H1 (cell line): Measurements from ENCODE around the gene PRTG. TPM values are rescaled to one million over a fixed set of nuclear protein-coding genes. Genes with fewer than 3 reads are reported as not detected.

Experiments
- CTCF ChIA-PET: fragments of 300-600 bp; sonication (Branson Sonifier 250); formaldehyde crosslinking; loops from one replicate; lab custom pipeline; 2021; ENCODE audit not compliant: partially characterized antibody; lab: Charles Lee
- POLR2A ChIA-PET: fragments of 300-600 bp; sonication (Branson Sonifier 250); formaldehyde crosslinking; loops from one replicate; lab custom pipeline; 2021; ENCODE audit warnings: inconsistent platforms; ENCODE audit not compliant: partially characterized antibody; lab: Charles Lee
- DNase-seq, 2 experiments: peaks; one replicate each; pipeline versions ENCODE4 v3.0.0 to v3.0.0-alpha.2; 2010 to 2022; ENCODE audit warnings: low spot score in 2 of 2, low read depth in 1 of 2, mixed read lengths in 1 of 2
- FAIRE-seq: peaks from 2 replicates; lab custom pipeline; 2011; peaks lifted over from hg19 to GRCh38; lab: Jason Lieb, UNC
- H2AFZ ChIP-seq: 2 replicates; pipeline ENCODE4 v1.8.1; 2012; ENCODE audit warnings: low read length, inconsistent platforms
- H2AK5ac ChIP-seq: 2 replicates; pipeline ENCODE4 v1.6.1; 2013; ENCODE audit warnings: low read depth, low read length
- H2BK120ac ChIP-seq: replicated peaks from 2 replicates; pipeline ENCODE3; 2013; ENCODE audit warnings: low read depth, low read length, inconsistent platforms
- H2BK12ac ChIP-seq: 2 replicates; pipeline ENCODE4 v1.6.1; 2013; ENCODE audit warnings: low read depth, low read length
- H2BK15ac ChIP-seq: 2 replicates; pipeline ENCODE4 v1.6.1; 2013; ENCODE audit warnings: low read length
- H2BK20ac ChIP-seq: 2 replicates; pipeline ENCODE4 v1.6.1; 2013; ENCODE audit warnings: low read length
- H2BK5ac ChIP-seq: 2 replicates; pipeline ENCODE4 v1.6.1; 2013; ENCODE audit warnings: low read depth, low read length
- H3K14ac ChIP-seq: 2 replicates; pipeline ENCODE4 v1.6.1; 2013; ENCODE audit warnings: inconsistent platforms; ENCODE audit not compliant: insufficient read length
- H3K18ac ChIP-seq: 2 replicates; pipeline ENCODE4 v1.6.1; 2013; ENCODE audit warnings: low read length; ENCODE audit errors: extremely low read depth
- H3K23ac ChIP-seq: 2 replicates; pipeline ENCODE4 v1.6.1; 2013; ENCODE audit warnings: inconsistent platforms; ENCODE audit not compliant: insufficient read length
- H3K23me2 ChIP-seq: 2 replicates; pipeline ENCODE4 v1.6.1; 2013; ENCODE audit warnings: low read depth, low read length
- H3K27ac ChIP-seq: 2 replicates; pipeline ENCODE4 v1.6.1; 2011; ENCODE audit warnings: low read depth, low read length, inconsistent platforms
- H3K27me3 ChIP-seq, 4 experiments: replicated peaks in 1 of 4; 1 replicate in 1 of 4; 2 replicates in 3 of 4; pipeline versions ENCODE4 v1.6.1 to v1.8.1; 2011 to 2013; ENCODE audit warnings: low read length in 3 of 4, mild to moderate bottlenecking in 3 of 4, inconsistent platforms in 2 of 4, mixed read lengths in 2 of 4, moderate library complexity in 1 of 4; ENCODE audit not compliant: control insufficient read depth in 3 of 4, insufficient read depth in 3 of 4; ENCODE audit errors: extremely low read depth in 1 of 4
- H3K36me3 ChIP-seq, 4 experiments: 2 replicates each; pipeline versions ENCODE4 v1.6.1 to v1.8.1; 2011 to 2013; ENCODE audit warnings: mild to moderate bottlenecking in 4 of 4, low read length in 3 of 4, moderate library complexity in 2 of 4, control low read depth in 1 of 4, inconsistent platforms in 1 of 4; ENCODE audit not compliant: insufficient read depth in 4 of 4, control insufficient read depth in 2 of 4
- H3K4ac ChIP-seq: replicated peaks from 2 replicates; pipeline ENCODE3; 2013; ENCODE audit warnings: low read length, low read depth, mixed read lengths, inconsistent platforms; ENCODE audit not compliant: insufficient read length
- H3K4me1 ChIP-seq, 4 experiments: replicated peaks in 1 of 4; 1 replicate in 1 of 4; 2 replicates in 3 of 4; pipeline versions ENCODE4 v1.6.1 to v1.8.1; 2011 to 2013; ENCODE audit warnings: low read length in 3 of 4, inconsistent platforms in 2 of 4, mixed read lengths in 1 of 4; ENCODE audit not compliant: insufficient read depth in 4 of 4, control insufficient read depth in 3 of 4
- H3K4me2 ChIP-seq, 2 experiments: 2 replicates each; pipeline versions ENCODE4 v1.6.1 to v1.8.1; 2011 to 2013; ENCODE audit warnings: low read depth in 2 of 2, low read length in 2 of 2, control low read depth in 1 of 2, inconsistent platforms in 1 of 2, mild to moderate bottlenecking in 1 of 2; ENCODE audit not compliant: insufficient read depth in 1 of 2
- H3K4me3 ChIP-seq, 4 experiments: fragments of 200-600, 300-600 bp in 1 of 4; sonication (generic), shearing (Covaris generic), sonication (Bioruptor Twin) in 1 of 4; 2 replicates each; pipeline versions ENCODE4 v1.5.1 to v1.8.1; 2011 to 2016; ENCODE audit warnings: low read length in 4 of 4, low read depth in 3 of 4, control low read depth in 2 of 4, inconsistent platforms in 2 of 4, mild to moderate bottlenecking in 2 of 4, mixed read lengths in 1 of 4, moderate library complexity in 1 of 4; ENCODE audit not compliant: insufficient read depth in 2 of 4; ENCODE audit errors: extremely low read depth in 1 of 4
- H3K56ac ChIP-seq: replicated peaks from 2 replicates; pipeline ENCODE3; 2013; ENCODE audit warnings: low read depth, mild to moderate bottlenecking, mixed read lengths, low read length, inconsistent platforms; ENCODE audit not compliant: insufficient read length
- H3K79me1 ChIP-seq: 2 replicates; pipeline ENCODE4 v1.6.1; 2013; ENCODE audit warnings: low read depth, low read length, control low read depth
- H3K79me2 ChIP-seq, 2 experiments: 2 replicates each; pipeline versions ENCODE4 v1.6.1 to v1.8.1; 2012 to 2013; ENCODE audit warnings: low read length in 2 of 2, mild to moderate bottlenecking in 2 of 2, inconsistent platforms in 1 of 2; ENCODE audit not compliant: insufficient read depth in 2 of 2, control insufficient read depth in 1 of 2
- H3K9ac ChIP-seq, 4 experiments: replicated peaks in 1 of 4; 1 replicate in 1 of 4; 2 replicates in 3 of 4; pipeline versions ENCODE4 v1.6.1 to v1.8.1; 2011 to 2013; ENCODE audit warnings: low read depth in 3 of 4, low read length in 3 of 4, control low read depth in 2 of 4, mild to moderate bottlenecking in 2 of 4, moderate library complexity in 2 of 4, inconsistent platforms in 1 of 4; ENCODE audit errors: extremely low read depth in 1 of 4
- H3K9me3 ChIP-seq, 2 experiments: 2 replicates each; pipeline versions ENCODE4 v1.6.1 to v1.8.1; 2012 to 2013; ENCODE audit warnings: mild to moderate bottlenecking in 2 of 2, moderate library complexity in 2 of 2, control low read depth in 1 of 2, inconsistent platforms in 1 of 2, low read depth in 1 of 2, low read length in 1 of 2, mixed read lengths in 1 of 2; ENCODE audit not compliant: insufficient read depth in 2 of 2
- H4K20me1 ChIP-seq, 2 experiments: replicated peaks in 1 of 2; 2 replicates each; pipeline versions ENCODE3 to v1.8.1; 2011 to 2013; ENCODE audit warnings: inconsistent platforms in 2 of 2, low read length in 2 of 2, mild to moderate bottlenecking in 1 of 2; ENCODE audit not compliant: insufficient read depth in 2 of 2, control insufficient read depth in 1 of 2
- H4K5ac ChIP-seq: 2 replicates; pipeline ENCODE4 v1.6.1; 2013; ENCODE audit warnings: low read length, low read depth, mixed read lengths, inconsistent platforms; ENCODE audit not compliant: insufficient read length
- H4K8ac ChIP-seq: 2 replicates; pipeline ENCODE4 v1.8.0; 2013; ENCODE audit warnings: mild to moderate bottlenecking, moderate library complexity, low read length, inconsistent platforms; ENCODE audit not compliant: insufficient read depth; ENCODE audit errors: extremely low read depth
- H4K91ac ChIP-seq: replicated peaks from 2 replicates; pipeline ENCODE3; 2013; ENCODE audit warnings: low read length, mixed read lengths, inconsistent platforms; ENCODE audit not compliant: insufficient read length
- EGR1 ChIP-seq: IDR thresholded peaks from 2 replicates; pipeline ENCODE4 v1.6.1; 2011; ENCODE audit warnings: low read depth, low read length, borderline replicate concordance
- GTF2F1 ChIP-seq: IDR thresholded peaks from 2 replicates; pipeline ENCODE4 v1.6.1; 2012; ENCODE audit warnings: low read depth, low read length, improper control_type of control experiment, borderline replicate concordance
- PHF8 ChIP-seq: fragments of 200-600 bp; sonication (generic); conservative IDR thresholded peaks from 2 replicates; pipeline ENCODE4 v1.7.1; 2012; ENCODE audit warnings: low read depth, mild to moderate bottlenecking, inconsistent platforms, low read length, moderate library complexity
- POLR2A ChIP-seq, 2 experiments: IDR thresholded peaks; 1 replicate in 1 of 2; 2 replicates in 1 of 2; pipeline ENCODE4 v1.6.1; 2011; ENCODE audit warnings: low read depth in 2 of 2, low read length in 2 of 2, mild to moderate bottlenecking in 2 of 2; ENCODE audit errors: control extremely low read depth in 1 of 2
- WGBS, 2 experiments: shearing (Covaris generic) in 1 of 2; methylation state at CpG; one replicate each; pipeline versions ENCODE4 v1.1.6 to v1.1.7; 2013 to 2015; ENCODE audit warnings: low lambda C conversion rate in 2 of 2, mixed read lengths in 2 of 2, inconsistent platforms in 1 of 2, low coverage in 1 of 2, missing lambda C conversion rate in 1 of 2; ENCODE audit not compliant: insufficient replicate concordance in 2 of 2, insufficient coverage in 1 of 2, insufficient read length in 1 of 2; ENCODE audit errors: extremely low coverage in 1 of 2, missing lambda C conversion rate in 1 of 2; 5-methylcytosine and 5-hydroxymethylcytosine counted together
- polyA plus RNA-seq, 7 experiments: library from polyadenylated mRNA; depleted of rRNA in 3 of 7; stranded (reverse) in 5 of 7; unstranded in 2 of 7; fragments of >200 nt in 5 of 7; fragments of 200-250 nt in 2 of 7; gene quantifications; 1 replicate in 5 of 7; 2 replicates in 1 of 7; 4 replicates in 1 of 7; pipeline versions ENCODE4 v1.2.1 to v1.2.3, GENCODE V29; 2011 to 2013; ENCODE audit warnings: missing spikeins in 2 of 7, mixed read lengths in 2 of 7
- total RNA-seq: library from RNA; stranded (reverse); fragmentation: NEBNext Ultra II Directional; extraction: Animal tissue kit (Norgen Biotek cat#: 25700); gene quantifications from 2 replicates; pipeline ENCODE4 v1.2.1, GENCODE V29; 2021
- TF ChIP-seq, protein P1 (sequence below): IDR thresholded peaks from 2 replicates; pipeline ENCODE4 v1.6.1; 2011; ENCODE audit warnings: low read length, improper control_type of control experiment

PRTG gene
- total and polyA plus RNA-seq, 2 of the 8 experiments (the other 6 are each of a cell fraction or from before 2014, with no cell fraction given), result 3.1 to 3.2 TPM

DNA sequence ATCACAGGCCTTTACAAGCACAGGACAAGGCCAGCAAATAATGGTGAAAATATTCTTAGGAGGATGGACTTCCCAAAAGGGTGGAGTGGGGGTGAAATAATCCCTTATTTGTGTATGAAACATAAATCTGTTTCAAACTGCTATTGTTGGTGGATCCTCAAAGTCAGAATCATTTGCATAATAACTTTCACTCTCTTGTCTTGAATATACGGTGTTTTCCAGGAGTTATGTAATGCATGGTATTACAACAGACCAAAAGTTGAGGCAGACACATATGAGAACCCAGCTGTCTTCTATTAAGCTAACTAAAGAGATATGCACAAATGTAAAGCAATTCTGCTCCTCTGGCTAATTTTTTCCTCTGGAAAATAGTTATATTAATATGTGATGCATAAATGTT lies 57.7 kb downstream of the PRTG start:
- Histone ChIP-seq H4K5ac (no peak overlapping the region), H3K79me1 (no peaks in the 10 kb centered on the region), H4K20me1 (no peaks in the 10 kb centered on the region), H3K9me3 (no peaks in the 10 kb centered on the region), H2BK5ac (no peak overlapping the region), H3K9ac (no peak overlapping the region), H3K4me3 (no peak overlapping the region), H4K91ac (no peak overlapping the region), H2BK120ac (no peak overlapping the region), H3K79me2 (no peaks in the 10 kb centered on the region), H2BK15ac (no peak overlapping the region), H3K56ac (no peak overlapping the region), H3K27me3 (no peaks in the 10 kb centered on the region), H3K27ac (no peak overlapping the region), H2AK5ac (no peak overlapping the region), H3K36me3 (no peaks in the 10 kb centered on the region), H3K4me2 (no peak overlapping the region), H2BK20ac (no peak overlapping the region), H3K4ac (no peak overlapping the region), H3K23me2 (0 out of 2 replicates have a peak, but pooled peaks cover 4% of the 10 kb centered on the region), H3K18ac (no peak overlapping the region), H4K8ac (no peak overlapping the region), H2AFZ (no peak overlapping the region), H2BK12ac (no peak overlapping the region), H3K14ac (no peak overlapping the region), H3K23ac (no peak overlapping the region), H3K4me1 (no peaks in the 10 kb centered on the region)
- ChIA-PET POLR2A (no interaction called here), CTCF (interaction anchor here (2.1 kb wide), 1 partner anchor 36 kb away, joined by 4 read pairs; no protein-coding TSS in a partner anchor)
- DNase-seq, result no peak
- TF ChIP-seq GTF2F1 (no peak), POLR2A (IDR thresholded peaks at IDR 0.05; ENCODE audit: control extremely low read depth in 1 of 2, low read depth in 2 of 2, low read length in 2 of 2) (no peak), PHF8 (no peak), EGR1 (no peak)
- TF ChIP-seq, protein P1, sequence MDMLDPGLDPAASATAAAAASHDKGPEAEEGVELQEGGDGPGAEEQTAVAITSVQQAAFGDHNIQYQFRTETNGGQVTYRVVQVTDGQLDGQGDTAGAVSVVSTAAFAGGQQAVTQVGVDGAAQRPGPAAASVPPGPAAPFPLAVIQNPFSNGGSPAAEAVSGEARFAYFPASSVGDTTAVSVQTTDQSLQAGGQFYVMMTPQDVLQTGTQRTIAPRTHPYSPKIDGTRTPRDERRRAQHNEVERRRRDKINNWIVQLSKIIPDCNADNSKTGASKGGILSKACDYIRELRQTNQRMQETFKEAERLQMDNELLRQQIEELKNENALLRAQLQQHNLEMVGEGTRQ, result no peak
- FAIRE-seq, result no peak
- WGBS, 2 experiments, result 87% methylated on average over 1 of the region's 1 CpG; no CpG with 5 or more reads in 1 of the 2 experiments
